IMR-90 (cell line): ENCODE measurements around the gene SLC25A26. TPM values are rescaled to one million over a fixed set of nuclear protein-coding genes. Genes with fewer than 3 reads are reported as not detected.
A peak's percentile ranks its signal among the peaks of the same experiment; 100 is the strongest.

ENCODE experiments used
- ATAC-seq: fragments of 200-7000 bp; cut with Tn5 transposase; 2 replicates; pipeline ENCODE4 v1.9.1; 2020; ENCODE audit warnings: low read depth, mild to moderate bottlenecking, moderate library complexity
- BruUV-seq: library from RNA; stranded (reverse); fragments of 400-500 nt; replicated peaks from 2 replicates; lab custom pipeline; 2021; lab: Mats Ljungman, UMichigan
- CTCF ChIA-PET: fragments of 300-600 bp; formaldehyde crosslinking; extraction: SDS; loops from one replicate; lab custom pipeline; 2021; ENCODE audit warnings: antibody characterized with exemption; lab: Yijun Ruan, JAX
- POLR2A ChIA-PET: fragments of 300-600 bp; sonication (Branson Sonifier 250); formaldehyde crosslinking; loops from one replicate; lab custom pipeline; 2022; ENCODE audit warnings: antibody characterized with exemption; ENCODE audit not compliant: unreplicated experiment; lab: Charles Lee
- DNase-seq: peaks from one replicate; pipeline ENCODE4 v3.0.0; 2013
- H2AFZ ChIP-seq: replicated peaks from 2 replicates; pipeline ENCODE3; 2013; ENCODE audit warnings: low read length, mild to moderate bottlenecking; ENCODE audit not compliant: poor library complexity
- H2AK5ac ChIP-seq: 2 replicates; pipeline ENCODE4 v1.6.1; 2013; ENCODE audit warnings: low read depth, low read length, inconsistent platforms
- H2AK9ac ChIP-seq: replicated peaks from 2 replicates; pipeline ENCODE3; 2013; ENCODE audit warnings: mild to moderate bottlenecking, low read depth, low read length, moderate library complexity; ENCODE audit not compliant: poor library complexity
- H2BK120ac ChIP-seq: 2 replicates; pipeline ENCODE4 v1.6.1; 2013; ENCODE audit warnings: low read depth, low read length, inconsistent platforms
- H2BK15ac ChIP-seq: 3 replicates; pipeline ENCODE4 v1.6.1; 2013; ENCODE audit warnings: low read depth, low read length, inconsistent platforms
- H2BK20ac ChIP-seq: 2 replicates; pipeline ENCODE4 v1.6.1; 2013; ENCODE audit warnings: low read depth, mild to moderate bottlenecking, inconsistent platforms, low read length, moderate library complexity
- H2BK5ac ChIP-seq: 2 replicates; pipeline ENCODE4 v1.6.1; 2013; ENCODE audit warnings: mild to moderate bottlenecking, low read depth, low read length, inconsistent platforms; ENCODE audit not compliant: poor library complexity, severe bottlenecking
- H3K14ac ChIP-seq: replicated peaks from 2 replicates; pipeline ENCODE4 v1.6.1; 2013; ENCODE audit warnings: low read depth, low read length, inconsistent platforms
- H3K18ac ChIP-seq: 2 replicates; pipeline ENCODE4 v1.6.1; 2013; ENCODE audit warnings: low read depth, low read length, control low read depth
- H3K23ac ChIP-seq: 2 replicates; pipeline ENCODE4 v1.6.1; 2013; ENCODE audit warnings: low read depth, low read length, inconsistent platforms
- H3K27ac ChIP-seq: 2 replicates; pipeline ENCODE4 v1.5.1; 2013; ENCODE audit warnings: mild to moderate bottlenecking, control low read depth, low read length; ENCODE audit not compliant: insufficient read depth
- H3K27me3 ChIP-seq: 2 replicates; pipeline ENCODE4 v1.6.1; 2013; ENCODE audit warnings: low read length; ENCODE audit not compliant: control insufficient read depth, insufficient read depth
- H3K36me3 ChIP-seq: 2 replicates; pipeline ENCODE4 v1.6.1; 2013; ENCODE audit warnings: low read length, mixed read lengths; ENCODE audit not compliant: control insufficient read depth, insufficient read depth
- H3K4ac ChIP-seq: 2 replicates; pipeline ENCODE4 v1.6.1; 2013; ENCODE audit warnings: low read depth, low read length, inconsistent platforms
- H3K4me1 ChIP-seq: 2 replicates; pipeline ENCODE4 v1.6.1; 2013; ENCODE audit warnings: low read length, mixed read lengths; ENCODE audit not compliant: control insufficient read depth, insufficient read depth
- H3K4me2 ChIP-seq: 2 replicates; pipeline ENCODE4 v1.6.1; 2013; ENCODE audit warnings: low read depth, mild to moderate bottlenecking, control low read depth, low read length, moderate library complexity
- H3K4me3 ChIP-seq: 2 replicates; pipeline ENCODE4 v1.5.1; 2013; ENCODE audit warnings: low read depth, mild to moderate bottlenecking, control low read depth, low read length, moderate library complexity; ENCODE audit not compliant: insufficient read depth
- H3K56ac ChIP-seq: 2 replicates; pipeline ENCODE4 v1.6.1; 2013; ENCODE audit warnings: low read length, inconsistent platforms; ENCODE audit not compliant: insufficient read depth; ENCODE audit errors: extremely low read depth
- H3K79me1 ChIP-seq, 2 experiments: 2 replicates each; pipeline ENCODE4 v1.6.1; 2013; ENCODE audit warnings: low read length in 2 of 2, inconsistent platforms in 1 of 2, low read depth in 1 of 2
- H3K9ac ChIP-seq: 2 replicates; pipeline ENCODE4 v1.6.1; 2013; ENCODE audit warnings: low read depth, low read length, control low read depth
- H3K9me1 ChIP-seq: 2 replicates; pipeline ENCODE4 v1.6.1; 2013; ENCODE audit warnings: low read length, inconsistent platforms; ENCODE audit not compliant: insufficient read depth
- H3K9me3 ChIP-seq: 2 replicates; pipeline ENCODE4 v1.6.1; 2013; ENCODE audit warnings: low read length; ENCODE audit not compliant: control insufficient read depth, insufficient read depth
- H4K20me1 ChIP-seq: 2 replicates; pipeline ENCODE4 v1.6.1; 2013; ENCODE audit warnings: low read length, inconsistent platforms; ENCODE audit not compliant: insufficient read depth
- H4K5ac ChIP-seq: 2 replicates; pipeline ENCODE4 v1.6.1; 2013; ENCODE audit warnings: mild to moderate bottlenecking, low read depth, low read length, control low read depth
- H4K8ac ChIP-seq, 2 experiments: 2 replicates each; pipeline ENCODE4 v1.6.1; 2013; ENCODE audit warnings: low read depth in 2 of 2, low read length in 2 of 2, control low read depth in 1 of 2, inconsistent platforms in 1 of 2
- H4K91ac ChIP-seq: 2 replicates; pipeline ENCODE4 v1.6.1; 2013; ENCODE audit warnings: low read depth, low read length, inconsistent platforms; ENCODE audit not compliant: insufficient read depth
- CEBPB ChIP-seq: IDR thresholded peaks from 2 replicates; pipeline ENCODE4 v1.6.1; 2012; ENCODE audit warnings: low read depth, low read length, improper control_type of control experiment
- CHD1 ChIP-seq: IDR thresholded peaks from 2 replicates; pipeline ENCODE4 v1.6.1; 2012; ENCODE audit warnings: low read depth, low read length, improper control_type of control experiment
- CTCF ChIP-seq: conservative IDR thresholded peaks from 2 replicates; pipeline ENCODE4 v1.5.1; 2012; ENCODE audit warnings: mild to moderate bottlenecking, low read depth, low read length, improper control_type of control experiment
- ELK1 ChIP-seq: fragments of 150-350 bp; IDR thresholded peaks from 2 replicates; pipeline ENCODE4 v1.6.1; 2016; ENCODE audit warnings: low read depth, mild to moderate bottlenecking, low read length, moderate library complexity, borderline replicate concordance
- FOS ChIP-seq: fragments of 150-350 bp; IDR thresholded peaks from 2 replicates; pipeline ENCODE4 v1.6.1; 2016; ENCODE audit warnings: low read depth, low read length
- MAZ ChIP-seq: IDR thresholded peaks from 2 replicates; pipeline ENCODE4 v1.6.1; 2012; ENCODE audit warnings: low read depth, mild to moderate bottlenecking, low read length, improper control_type of control experiment, moderate library complexity, borderline replicate concordance
- MXI1 ChIP-seq: IDR thresholded peaks from 2 replicates; pipeline ENCODE4 v1.6.1; 2012; ENCODE audit warnings: low read depth, mild to moderate bottlenecking, low read length, moderate library complexity, borderline replicate concordance
- POLR2A ChIP-seq: IDR thresholded peaks from 2 replicates; pipeline ENCODE4 v1.6.1; 2012; ENCODE audit warnings: mild to moderate bottlenecking, low read depth, low read length
- RAD21 ChIP-seq: IDR thresholded peaks from 2 replicates; pipeline ENCODE4 v1.6.1; 2012; ENCODE audit warnings: low read length, improper control_type of control experiment
- RCOR1 ChIP-seq: IDR thresholded peaks from 2 replicates; pipeline ENCODE4 v1.6.1; 2012; ENCODE audit warnings: mild to moderate bottlenecking, low read length, improper control_type of control experiment; ENCODE audit not compliant: insufficient replicate concordance
- RFX5 ChIP-seq: IDR thresholded peaks from 2 replicates; pipeline ENCODE4 v1.8.0; 2012; ENCODE audit warnings: low read depth, mild to moderate bottlenecking, low read length, moderate library complexity
- SMC3 ChIP-seq: fragments of 150-350 bp; IDR thresholded peaks from 2 replicates; pipeline ENCODE4 v1.6.1; 2016; ENCODE audit warnings: low read depth, mild to moderate bottlenecking, antibody characterized with exemption, low read length, moderate library complexity
- USF2 ChIP-seq: fragments of 150-350 bp; IDR thresholded peaks from 2 replicates; pipeline ENCODE4 v1.6.1; 2017; ENCODE audit warnings: mild to moderate bottlenecking, antibody characterized with exemption, low read length, low read depth
- WGBS, 2 experiments: methylation state at CpG; one replicate each; pipeline versions ENCODE4 v1.1.5 to v1.1.7; 2013; ENCODE audit warnings: missing lambda C conversion rate in 2 of 2; ENCODE audit not compliant: insufficient read length in 1 of 2; ENCODE audit errors: extremely low coverage in 2 of 2; 5-methylcytosine and 5-hydroxymethylcytosine counted together
- dilution Hi-C: fragments of 300-500 bp; cut with HindIII; formaldehyde crosslinking; loops from one replicate; pipeline ENCODE4 v1.14.3; 2018; ENCODE audit warnings: low sequenced_read_pairs; ENCODE audit not compliant: unreplicated experiment
- in situ Hi-C: fragments of 300-500 bp; cut with MboI; formaldehyde crosslinking; loops from 3 replicates; pipeline ENCODE4 v1.14.3; 2019; ENCODE audit warnings: low sequenced_read_pairs, inconsistent platforms, mixed read lengths
- intact Hi-C: fragments of 100-400 bp; cut with micrococcal nuclease; formaldehyde crosslinking; loops from 2 replicates; pipeline ENCODE4 v1.10.0; 2022
- polyA plus RNA-seq, 3 experiments: library from polyadenylated mRNA; depleted of rRNA; stranded (reverse); fragments of >200 nt; gene quantifications; 2 replicates each; pipeline ENCODE4 v1.2.3, GENCODE V29; 2012; ENCODE audit warnings: low replicate concordance in 1 of 3
- total RNA-seq: library from RNA; depleted of rRNA; stranded (reverse); fragments of >200 nt; gene quantifications from 2 replicates; pipeline ENCODE4 v1.2.3, GENCODE V29; 2012

Gene SLC25A26
- total and polyA plus RNA-seq, 2 of the 4 experiments (the other 2 are of a cell fraction), result 10.9 to 12.7 TPM

- H3K18ac ChIP-seq, result no peak overlapping the region
- dilution Hi-C loops, result no loop called here
- in situ Hi-C loops, result loop anchor here (10.0 kb wide), 1 partner anchor 184 kb away; no protein-coding TSS in a partner anchor
- TF ChIP-seq RFX5, result no peak
- no peak for TF ChIP-seq ELK1
- no peak for TF ChIP-seq USF2
- no peak for TF ChIP-seq CTCF
- no peak for TF ChIP-seq SMC3
- TF ChIP-seq CEBPB, result no peak
- TF ChIP-seq POLR2A, result no peak
- TF ChIP-seq MAZ, result no peak
- TF ChIP-seq FOS, result no peak
- TF ChIP-seq CHD1, result no peak
- no peak for TF ChIP-seq MXI1
- no peak for TF ChIP-seq RCOR1
- TF ChIP-seq RAD21, result no peak
- H3K36me3 ChIP-seq, result peaks cover 59% of the 10 kb centered on the region
- H3K4me3 ChIP-seq, result no peak overlapping the region
- H4K20me1 ChIP-seq, result no peaks in the 10 kb centered on the region; the same call in 1 of the 2 replicates
- no peak overlapping the region for H3K4me2 ChIP-seq
- BruUV-seq, result no TSS peak
- CTCF ChIA-PET, result no interaction called here
- no peak overlapping the region for H4K91ac ChIP-seq
- no peak overlapping the region for H4K5ac ChIP-seq
- no peak overlapping the region for H3K23ac ChIP-seq
- no peak overlapping the region for H2BK5ac ChIP-seq
- H3K56ac ChIP-seq, result no peak overlapping the region
- no CpG with 5 or more reads among the region's 7 CpGs for WGBS, 2 experiments
- ATAC-seq, result no peak
- no peak overlapping the region for H2AK9ac ChIP-seq
- H3K27ac ChIP-seq, result no peak overlapping the region
- no peaks in the 10 kb centered on the region for H3K27me3 ChIP-seq
- H2AFZ ChIP-seq, result no peak overlapping the region
- no peak overlapping the region for H3K14ac ChIP-seq
- 0 out of 3 replicates have a peak overlapping the region, but pooled peaks have one; percentile 66 for H2BK15ac ChIP-seq
- H4K8ac ChIP-seq, result peak overlapping the region in 1 of 2 experiments; percentile 92; a peak in 1 of 4 replicates
- peaks cover 11% of the 10 kb centered on the region for H3K9me1 ChIP-seq
- peaks cover 0 to 53% of the 10 kb centered on the region in 2 experiments; a peak in 3 of 4 replicates for H3K79me1 ChIP-seq
- no peaks in the 10 kb centered on the region for H3K9me3 ChIP-seq
- H2AK5ac ChIP-seq, result peak overlapping the region; percentile 35; the same call in 1 of the 2 replicates
- DNase-seq, result no peak
- no peak overlapping the region for H3K9ac ChIP-seq
- H3K4ac ChIP-seq, result no peak overlapping the region
- intact Hi-C loops, result loop anchor here (10.0 kb wide), 1 partner anchor 184 kb away; no protein-coding TSS in a partner anchor
- H2BK20ac ChIP-seq, result no peak overlapping the region
- peaks cover 20% of the 10 kb centered on the region for H3K4me1 ChIP-seq
- 0 out of 2 replicates have a peak overlapping the region, but pooled peaks have one; percentile 23 for H2BK120ac ChIP-seq
- POLR2A ChIA-PET, result no interaction called here
These were observed 190.2 kb downstream of the SLC25A26 start for GRCh38 chr3:66410976-66411375.
